Endothelial cell (in vitro differentiated cells): ENCODE measurements around the gene BPIFB4. TPM values are rescaled to one million over a fixed set of nuclear protein-coding genes. Genes with fewer than 3 reads are reported as not detected.

ENCODE experiments used
- DNase-seq: peaks from one replicate; pipeline ENCODE4 v3.0.0; 2021; ENCODE audit warnings: low spot score
- H3K27ac Mint-ChIP-seq: one replicate; pipeline ENCODE4 v1.8.0; 2021; ENCODE audit warnings: mixed read lengths, inconsistent platforms; ENCODE audit not compliant: unreplicated experiment
- H3K27me3 Mint-ChIP-seq: one replicate; pipeline ENCODE4 v1.8.0; 2021; ENCODE audit warnings: mild to moderate bottlenecking, moderate library complexity, mixed read lengths, inconsistent platforms; ENCODE audit not compliant: unreplicated experiment
- H3K36me3 Mint-ChIP-seq: one replicate; pipeline ENCODE4 v1.8.0; 2021; ENCODE audit warnings: mild to moderate bottlenecking, low read depth, mixed read lengths, inconsistent platforms; ENCODE audit not compliant: unreplicated experiment
- H3K4me1 Mint-ChIP-seq: one replicate; pipeline ENCODE4 v1.8.0; 2021; ENCODE audit warnings: mild to moderate bottlenecking, mixed read lengths, inconsistent platforms; ENCODE audit not compliant: unreplicated experiment
- H3K4me3 Mint-ChIP-seq: one replicate; pipeline ENCODE4 v1.8.0; 2021; ENCODE audit warnings: mild to moderate bottlenecking, mixed read lengths, inconsistent platforms; ENCODE audit not compliant: unreplicated experiment
- H3K9me3 Mint-ChIP-seq: one replicate; pipeline ENCODE4 v1.8.0; 2021; ENCODE audit warnings: mixed read lengths, inconsistent platforms; ENCODE audit not compliant: unreplicated experiment
- total RNA-seq: library from RNA; stranded (reverse); fragmentation: NEBNext Ultra II Directional; extraction: Animal tissue kit (Norgen Biotek cat#: 25700); gene quantifications from one replicate; pipeline ENCODE4 v1.2.1, GENCODE V29; 2021; ENCODE audit not compliant: unreplicated experiment
- TF ChIP-seq, protein P1 (sequence below): fragments of 200-600 bp; sonication (generic); IDR thresholded peaks from one replicate; pipeline ENCODE4 v1.5.0; 2021; ENCODE audit warnings: antibody characterized with exemption; ENCODE audit not compliant: unreplicated experiment

The BPIFB4 gene
- total RNA-seq, 1 donor from 2014 or later: 2.1 TPM

DNA sequence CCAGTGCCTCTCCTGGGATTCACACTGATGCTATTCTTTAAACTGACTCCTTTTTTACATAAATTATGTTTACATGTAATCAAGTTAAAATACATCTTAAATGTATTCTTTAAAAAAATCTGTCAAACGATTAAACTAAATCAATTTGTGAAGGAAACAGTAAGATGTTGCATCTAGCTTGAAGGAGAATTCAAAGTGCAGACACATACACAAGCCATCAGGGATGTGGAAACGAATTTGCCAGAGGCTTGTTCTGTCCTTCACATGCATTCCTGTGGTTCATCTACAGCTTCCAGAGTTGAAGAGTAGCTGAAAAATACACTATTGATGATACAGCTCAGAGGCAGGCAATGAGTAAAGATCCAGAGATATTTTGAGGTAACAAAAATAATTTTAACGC, 33.0 kb upstream of the BPIFB4 start:
- Mint-ChIP-seq H3K9me3 (peaks cover 7% of the 10 kb centered on the region), H3K36me3 (peaks cover 7% of the 10 kb centered on the region), H3K4me3 (no peak overlapping the region), H3K27ac (no peak overlapping the region), H3K4me1 (no peaks in the 10 kb centered on the region), H3K27me3 (peaks cover 6% of the 10 kb centered on the region)
- no peak for DNase-seq
- TF ChIP-seq, protein P1, sequence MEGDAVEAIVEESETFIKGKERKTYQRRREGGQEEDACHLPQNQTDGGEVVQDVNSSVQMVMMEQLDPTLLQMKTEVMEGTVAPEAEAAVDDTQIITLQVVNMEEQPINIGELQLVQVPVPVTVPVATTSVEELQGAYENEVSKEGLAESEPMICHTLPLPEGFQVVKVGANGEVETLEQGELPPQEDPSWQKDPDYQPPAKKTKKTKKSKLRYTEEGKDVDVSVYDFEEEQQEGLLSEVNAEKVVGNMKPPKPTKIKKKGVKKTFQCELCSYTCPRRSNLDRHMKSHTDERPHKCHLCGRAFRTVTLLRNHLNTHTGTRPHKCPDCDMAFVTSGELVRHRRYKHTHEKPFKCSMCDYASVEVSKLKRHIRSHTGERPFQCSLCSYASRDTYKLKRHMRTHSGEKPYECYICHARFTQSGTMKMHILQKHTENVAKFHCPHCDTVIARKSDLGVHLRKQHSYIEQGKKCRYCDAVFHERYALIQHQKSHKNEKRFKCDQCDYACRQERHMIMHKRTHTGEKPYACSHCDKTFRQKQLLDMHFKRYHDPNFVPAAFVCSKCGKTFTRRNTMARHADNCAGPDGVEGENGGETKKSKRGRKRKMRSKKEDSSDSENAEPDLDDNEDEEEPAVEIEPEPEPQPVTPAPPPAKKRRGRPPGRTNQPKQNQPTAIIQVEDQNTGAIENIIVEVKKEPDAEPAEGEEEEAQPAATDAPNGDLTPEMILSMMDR: no peak

DNA sequence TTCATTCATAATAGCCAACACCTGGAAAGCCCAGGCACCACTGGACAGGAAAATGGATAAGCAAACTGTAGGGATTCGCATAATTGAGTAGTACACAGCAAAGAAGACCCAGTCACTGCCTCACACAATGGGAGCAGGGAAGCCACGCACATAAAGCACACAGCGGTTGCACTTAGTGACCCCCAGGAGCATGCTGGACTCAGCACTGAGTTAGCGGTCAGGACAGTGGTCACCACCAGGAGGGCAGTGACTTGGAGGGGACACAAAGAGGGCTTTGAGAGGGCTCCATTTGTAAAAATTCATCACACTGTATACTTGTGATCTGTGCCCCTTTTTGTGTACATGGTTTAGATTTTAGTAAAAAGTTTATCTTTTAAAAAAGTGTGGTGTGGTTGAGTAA, 28.1 kb upstream of the BPIFB4 start:
- Mint-ChIP-seq H3K9me3 (peaks cover 4% of the 10 kb centered on the region), H3K4me1 (peaks cover 5% of the 10 kb centered on the region), H3K27ac (no peak overlapping the region), H3K36me3 (peaks cover 3% of the 10 kb centered on the region), H3K27me3 (peaks cover 6% of the 10 kb centered on the region), H3K4me3 (no peak overlapping the region)
- no peak for DNase-seq
- TF ChIP-seq, protein P1: no peak

GRCh38 chr20:33053291-33054106, 25.9 kb upstream of the BPIFB4 start, which contains the start of gene BPIFB3:
TSS of gene BPIFB3 (plus strand) at chr20:33053903. CDS start at chr20:33055436, 1,533 bp downstream.
- Mint-ChIP-seq H3K9me3 (no peaks in the 10 kb centered on the region), H3K27ac (no peak within 1 kb of the TSS)

GRCh38 chr20:33054381-33054780, 25.1 kb upstream of the BPIFB4 start:
- Mint-ChIP-seq H3K9me3 (no peaks in the 10 kb centered on the region), H3K27me3 (peaks cover 2% of the 10 kb centered on the region), H3K4me1 (peaks cover 10% of the 10 kb centered on the region), H3K4me3 (no peak overlapping the region), H3K36me3 (no peaks in the 10 kb centered on the region), H3K27ac (no peak overlapping the region)
- DNase-seq: no peak
- TF ChIP-seq, protein P1: no peak

More at GRCh38 chr20:33053291-33054106, 25.9 kb upstream of the BPIFB4 start, which contains the start of gene BPIFB3:
- peaks cover 6% of the 10 kb centered on the region for H3K4me1 Mint-ChIP-seq
- no peak within 1 kb of the TSS for H3K4me3 Mint-ChIP-seq
- no peaks in the 10 kb centered on the region for H3K36me3 Mint-ChIP-seq
- TF ChIP-seq, protein P1: no peak
- H3K27me3 Mint-ChIP-seq: peaks cover 4% of the 10 kb centered on the region
- no peak for DNase-seq

- no peak overlapping the region for H3K4me3 Mint-ChIP-seq
- peaks cover 10% of the 10 kb centered on the region for H3K4me1 Mint-ChIP-seq
- peaks cover 2% of the 10 kb centered on the region for H3K27me3 Mint-ChIP-seq
- DNase-seq: no peak
- H3K9me3 Mint-ChIP-seq: no peaks in the 10 kb centered on the region
- no peak overlapping the region for H3K27ac Mint-ChIP-seq
- TF ChIP-seq, protein P1: no peak
- H3K36me3 Mint-ChIP-seq: no peaks in the 10 kb centered on the region
Observed at GRCh38 chr20:33054791-33055190, 24.7 kb upstream of the BPIFB4 start.
